ENCODE measurements around the gene TAF5L.

The TAF5L gene

GRCh38 chr1:229625915-229626831 lies at the start of gene TAF5L, which contains the start of gene URB2:
TSS of gene TAF5L (minus strand) at chr1:229626122. CDS start at chr1:229614482, 11,640 bp downstream.
TSS of gene URB2 (plus strand) at chr1:229626247. CDS start at chr1:229627634, 1,387 bp downstream.
- peak; percentile 57 to 78 (median 60) for DNase-seq

GRCh38 chr1:229675396-229675795 lies 49.5 kb upstream of the TAF5L start:
- no peak for DNase-seq

DNA sequence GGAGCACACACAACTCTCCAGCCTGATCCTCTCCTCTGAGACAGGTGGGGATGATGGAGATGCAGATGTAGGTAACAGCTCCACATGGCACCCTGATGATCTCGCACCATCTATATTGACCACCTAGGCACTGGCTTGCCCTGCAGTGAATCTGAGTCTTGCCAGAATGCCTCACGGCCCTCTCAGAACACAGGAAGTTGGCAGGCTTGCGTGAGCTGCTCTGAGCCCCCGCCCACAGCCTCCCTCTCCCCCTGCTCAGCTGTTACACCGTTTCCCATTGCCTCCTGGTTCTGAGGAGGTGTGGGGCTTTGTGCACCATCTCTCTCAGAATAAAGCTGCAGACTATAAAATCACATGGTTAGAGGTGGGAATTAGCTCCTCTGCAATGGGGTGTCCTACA lies 48.1 kb upstream of the TAF5L start:
- peak in 1 of 4 experiments; percentile 12 for DNase-seq

GRCh38 chr1:229672246-229672645 lies 46.3 kb upstream of the TAF5L start:
- DNase-seq, result no peak

GRCh38 chr1:229671310-229671709 lies 45.4 kb upstream of the TAF5L start:
- DNase-seq, result no peak

- no peak for DNase-seq
Observed at GRCh38 chr1:229669333-229669732, 43.4 kb upstream of the TAF5L start.

DNA sequence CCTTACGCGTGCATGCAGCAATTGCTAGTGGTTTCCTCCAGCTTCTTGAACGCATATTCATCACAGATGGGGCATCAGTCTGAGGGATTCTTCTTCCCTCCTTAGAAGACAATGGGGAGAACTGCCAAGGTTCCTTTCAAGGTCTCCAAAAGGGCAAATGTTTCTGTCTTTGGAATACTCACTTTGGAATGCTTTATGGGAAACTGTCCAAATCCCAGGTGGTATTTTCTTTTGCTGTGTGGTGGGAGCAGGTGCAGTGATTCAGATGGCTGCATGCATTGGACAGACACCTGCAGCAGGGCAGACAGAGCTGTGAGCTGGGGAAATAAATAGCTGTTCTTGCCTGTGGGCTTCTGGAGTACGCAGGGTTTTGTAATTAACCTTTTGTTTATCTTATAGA lies 40.7 kb upstream of the TAF5L start:
- no peak for DNase-seq

GRCh38 chr1:229665912-229666558 lies 40.1 kb upstream of the TAF5L start:
- DNase-seq, result no peak

GRCh38 chr1:229664133-229664689 lies 38.3 kb upstream of the TAF5L start:
- DNase-seq, result peak; percentile 24 to 66 (median 44)

- DNase-seq, result no peak
Observed at GRCh38 chr1:229661897-229662296, 36.0 kb upstream of the TAF5L start.

DNA sequence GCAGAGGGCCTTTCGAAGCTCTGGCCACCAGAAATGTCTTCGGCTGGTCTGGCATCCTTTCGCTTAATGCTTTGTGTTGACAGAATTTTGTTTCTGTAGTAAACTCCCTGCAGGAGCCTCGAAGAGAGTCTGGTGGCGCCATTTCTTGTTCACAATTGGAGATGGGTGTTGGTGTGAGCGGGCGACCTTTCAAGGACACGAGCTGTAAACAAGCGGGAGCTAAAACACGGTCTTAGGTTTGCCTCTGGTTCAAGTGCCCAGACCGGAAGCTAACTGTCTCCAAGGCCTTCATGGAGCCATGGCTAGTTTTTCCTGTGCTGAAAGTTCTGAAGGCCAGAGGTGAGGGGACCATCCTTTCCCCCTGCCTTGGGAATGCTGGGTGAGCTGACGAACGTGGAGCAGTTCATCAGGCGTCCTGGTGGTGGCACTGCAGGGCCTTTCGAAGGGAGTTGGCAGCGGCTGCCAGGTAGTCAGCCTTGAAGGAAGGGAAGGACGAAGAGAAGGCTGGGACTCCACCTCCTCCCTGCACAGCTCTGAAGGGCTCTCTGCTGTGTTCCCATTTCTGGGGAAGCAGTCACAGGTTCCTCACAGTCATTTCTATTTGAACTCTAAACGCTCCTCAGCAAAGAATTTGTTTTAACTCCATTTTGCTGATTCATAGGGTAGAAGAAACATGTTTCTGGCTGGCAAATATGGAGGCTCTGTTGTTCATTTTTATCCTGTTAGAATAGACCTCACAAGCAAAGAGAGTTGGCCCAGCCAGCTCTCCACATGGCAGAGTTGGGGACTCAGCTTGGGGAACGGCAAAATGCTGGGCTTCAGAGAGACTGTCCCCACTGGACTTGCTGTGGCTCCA lies 35.3 kb upstream of the TAF5L start:
- peak; percentile 22 to 69 (median 50) for DNase-seq

DNA sequence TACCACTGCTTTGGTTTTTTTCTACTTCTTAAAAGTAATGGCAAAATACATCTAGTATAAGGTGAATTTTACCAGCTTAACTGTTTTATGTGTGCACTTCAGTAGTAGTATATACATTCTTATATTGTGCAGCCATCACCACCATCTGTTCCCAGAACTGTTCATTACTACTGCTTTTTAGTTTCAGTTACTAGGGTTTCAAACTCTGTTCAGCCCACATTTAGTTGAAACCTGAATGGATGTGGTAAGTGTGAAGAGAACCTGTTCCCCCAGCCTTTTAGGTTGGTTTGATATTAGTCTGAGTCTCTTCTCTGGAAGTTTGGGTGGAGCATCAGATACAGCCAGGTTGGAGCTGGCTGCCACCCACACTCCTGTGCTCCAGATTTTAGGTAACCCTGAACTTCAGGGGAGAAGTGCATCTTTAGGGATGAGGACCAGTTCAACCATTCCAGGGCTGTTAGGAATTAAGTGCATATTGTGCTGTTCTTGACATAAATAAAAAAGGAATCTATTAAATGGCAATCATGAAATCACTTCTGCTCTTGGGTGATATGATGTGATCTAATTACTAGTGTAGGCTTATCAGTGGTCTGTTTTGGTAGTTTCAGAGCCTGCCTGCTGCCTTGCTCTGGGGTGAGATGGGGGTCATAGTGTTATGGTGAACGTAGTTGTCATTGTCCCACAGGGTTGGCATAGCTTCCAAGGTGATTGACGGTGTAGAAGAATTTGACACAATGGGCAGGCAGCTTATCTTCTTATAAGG lies 32.3 kb upstream of the TAF5L start:
- DNase-seq, result no peak

DNA sequence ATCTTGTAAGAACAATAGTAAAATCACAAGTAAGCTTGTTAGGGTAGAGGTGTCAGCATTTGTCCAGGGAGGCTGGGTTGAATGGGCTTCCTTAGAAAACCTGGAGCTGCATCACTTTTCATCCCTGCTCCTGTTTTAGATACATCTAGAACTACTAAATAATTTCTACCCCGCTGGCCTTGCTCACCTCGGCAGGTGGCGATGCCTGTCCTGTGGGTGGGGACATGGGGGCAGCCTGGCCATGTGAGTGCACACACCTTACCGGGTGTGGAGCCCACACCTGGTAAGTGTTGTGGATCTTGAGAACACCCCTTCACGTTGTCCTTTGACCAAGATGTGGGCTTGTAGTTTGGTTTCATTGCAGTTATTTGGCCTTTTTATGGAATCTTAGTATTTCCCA lies 29.9 kb upstream of the TAF5L start:
- no peak for DNase-seq

DNA sequence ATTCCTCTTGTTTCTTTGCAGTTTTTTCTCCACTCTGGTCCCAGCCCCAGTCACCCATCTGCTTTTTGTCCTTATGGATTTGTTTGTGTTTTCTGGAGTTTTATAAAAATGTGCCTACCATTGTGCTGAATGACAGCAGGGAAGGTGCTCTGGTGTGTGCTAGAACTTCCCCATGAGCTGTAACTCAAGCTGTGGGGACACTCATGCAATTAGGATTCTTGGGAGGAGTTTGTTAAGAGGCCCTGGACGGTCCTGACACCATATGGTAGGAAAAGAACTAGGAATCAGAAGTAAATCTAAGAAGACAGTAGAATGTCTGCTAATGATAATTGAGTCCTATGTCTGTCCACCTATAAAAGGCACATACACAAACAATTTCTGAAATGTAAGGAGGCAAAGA lies 27.5 kb upstream of the TAF5L start:
- DNase-seq, result no peak

DNA sequence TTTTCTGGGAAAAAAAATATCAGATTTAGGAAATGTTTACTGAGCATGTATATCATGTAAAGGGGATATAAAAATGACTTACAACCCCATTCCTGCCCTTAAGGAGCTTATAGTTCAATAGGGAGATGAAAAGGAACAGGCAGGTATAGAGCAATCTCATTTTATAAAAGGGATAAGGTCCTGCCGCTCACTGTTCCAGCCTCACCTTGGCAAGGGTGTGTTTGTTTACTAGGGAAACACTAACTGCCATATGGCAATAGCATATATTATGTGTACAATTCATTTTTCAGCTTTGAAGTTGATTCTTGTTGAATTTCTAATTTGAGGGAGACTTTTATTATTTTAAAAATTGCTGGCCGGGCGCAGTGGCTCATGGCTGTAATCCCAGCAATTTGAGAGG lies 25.6 kb upstream of the TAF5L start:
- no peak for DNase-seq

- DNase-seq, result no peak
Observed at GRCh38 chr1:229650045-229650444, 24.1 kb upstream of the TAF5L start.

GRCh38 chr1:229648406-229648805 lies 22.5 kb upstream of the TAF5L start:
- no peak for DNase-seq

- DNase-seq, result no peak
Observed at GRCh38 chr1:229645324-229645993, 19.5 kb upstream of the TAF5L start.

DNA sequence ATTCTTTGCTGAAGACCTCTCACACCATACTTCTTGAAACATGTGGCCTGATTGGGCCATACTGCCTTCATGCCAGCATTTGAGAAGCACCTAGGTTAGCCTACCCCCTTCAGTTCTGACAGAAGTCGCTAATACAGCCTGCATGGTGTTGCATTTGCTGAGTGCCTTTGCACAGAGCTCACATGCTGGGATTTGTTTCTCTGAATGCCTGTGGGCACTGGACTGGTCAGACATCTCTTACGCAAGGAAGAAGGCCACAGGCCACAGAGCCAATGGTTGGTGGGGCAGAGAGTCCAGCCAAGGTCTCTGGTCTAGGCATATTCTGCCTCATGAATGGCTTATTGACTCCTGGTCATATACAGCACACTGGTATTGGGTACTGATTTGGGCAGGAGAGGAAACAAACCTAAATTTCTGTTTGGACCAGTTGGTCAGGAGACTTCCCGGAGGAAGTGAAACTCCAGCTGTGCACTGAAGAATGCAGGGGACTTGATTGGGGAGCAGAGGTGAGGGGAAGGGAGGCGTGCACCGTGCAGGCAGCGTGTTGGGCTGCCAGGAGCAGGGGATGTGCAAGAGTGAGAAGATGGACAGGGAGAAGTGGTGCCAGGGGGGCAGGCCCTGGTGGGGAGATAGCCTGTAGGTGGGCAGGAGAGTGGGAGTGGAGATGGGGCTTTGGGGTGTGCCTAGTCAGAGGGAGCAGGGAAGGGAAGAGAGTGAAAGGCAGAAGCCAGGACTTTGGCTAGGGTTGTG lies 18.2 kb upstream of the TAF5L start:
- DNase-seq, result no peak

- no peak for DNase-seq
Observed at GRCh38 chr1:229642970-229643369, 17.0 kb upstream of the TAF5L start.

DNA sequence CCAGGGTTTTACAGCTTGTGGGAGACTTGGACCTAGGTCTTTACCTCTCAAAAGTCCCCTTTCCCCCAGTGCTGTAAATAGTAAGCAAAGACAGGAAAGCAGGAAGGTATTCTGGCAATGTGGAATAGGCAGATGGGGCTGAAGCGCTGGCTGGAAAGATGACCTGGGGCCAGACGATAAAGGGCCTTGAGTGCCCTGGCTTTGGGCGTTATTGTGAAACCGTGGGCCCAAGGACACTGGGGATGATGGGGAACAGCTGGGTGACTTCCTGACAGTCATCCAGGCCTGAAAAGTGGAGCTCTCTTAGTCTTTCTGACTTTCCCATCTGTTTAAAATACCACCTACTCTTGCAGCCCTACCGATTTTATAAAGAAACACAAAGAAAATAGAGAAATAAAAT lies 16.5 kb upstream of the TAF5L start:
- no peak for DNase-seq
